HEK293T (cell line): Measurements from ENCODE around the gene TMC1.

Source experiments
- CTBP1 ChIP-seq: fragments of 450-650 bp; IDR thresholded peaks from 2 replicates; pipeline ENCODE4 v1.6.1; 2016; ENCODE audit warnings: borderline replicate concordance
- ELF4 ChIP-seq: fragments of 450-650 bp; IDR thresholded peaks from 2 replicates; pipeline ENCODE4 v1.6.1; 2017; ENCODE audit warnings: antibody characterized with exemption

DNA sequence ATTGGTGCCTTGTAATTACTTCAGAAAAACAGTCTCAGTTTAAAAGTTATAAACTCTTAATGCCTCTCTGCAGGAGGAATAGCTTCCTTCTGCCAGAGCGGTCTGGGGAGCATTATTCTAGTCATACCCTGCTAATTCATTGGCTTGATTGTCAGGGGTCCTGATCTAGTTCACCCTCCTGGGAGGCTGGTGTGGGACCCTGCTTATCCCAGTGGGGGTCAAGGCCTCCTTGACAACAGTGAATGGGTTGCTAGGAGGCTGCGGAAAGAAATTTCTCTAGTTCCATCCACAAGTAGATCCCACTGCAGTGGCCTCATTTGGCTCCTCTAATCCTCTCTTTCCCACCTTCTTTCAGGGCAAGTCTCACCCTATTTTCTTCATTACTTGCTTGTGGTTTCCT, 105.7 kb downstream of the TMC1 start:
- TF ChIP-seq ELF4 (no peak), CTBP1 (no peak)
